Neural progenitor cell (in vitro differentiated cells): ENCODE measurements around the gene MYH15. TPM values are rescaled to one million over a fixed set of nuclear protein-coding genes. Genes with fewer than 3 reads are reported as not detected.
A peak's percentile ranks its signal among the peaks of the same experiment; 100 is the strongest.

Experiments used
- DNase-seq: peaks from one replicate; pipeline ENCODE4 v3.0.0-alpha.2; 2016; ENCODE audit warnings: low spot score
- H2AFZ ChIP-seq: fragments of 200-600 bp; sonication (generic); replicated peaks from 2 replicates; pipeline ENCODE4 v1.6.1; 2016; ENCODE audit warnings: antibody characterized with exemption
- H3F3A ChIP-seq: fragments of 200-600 bp; sonication (generic); 2 replicates; pipeline ENCODE4 v1.6.1; 2016; ENCODE audit warnings: antibody characterized with exemption, low read depth
- H3K27ac ChIP-seq: fragments of 200-600 bp; sonication (generic); 2 replicates; pipeline ENCODE4 v1.5.1; 2016; ENCODE audit warnings: mild to moderate bottlenecking
- H3K27me3 ChIP-seq: fragments of 200-600 bp; sonication (generic); 2 replicates; pipeline ENCODE4 v1.6.1; 2016; ENCODE audit warnings: mild to moderate bottlenecking, moderate library complexity
- H3K36me3 ChIP-seq: fragments of 200-600 bp; sonication (generic); 2 replicates; pipeline ENCODE4 v1.5.1; 2016
- H3K4me1 ChIP-seq: fragments of 200-600 bp; sonication (generic); 2 replicates; pipeline ENCODE4 v1.6.1; 2016; ENCODE audit warnings: mixed run types
- H3K4me2 ChIP-seq: fragments of 200-600 bp; sonication (generic); 2 replicates; pipeline ENCODE4 v1.6.1; 2016
- H3K4me3 ChIP-seq: fragments of 200-600 bp; sonication (generic); 2 replicates; pipeline ENCODE4 v1.5.1; 2016
- H3K79me2 ChIP-seq: fragments of 200-600 bp; sonication (generic); 2 replicates; pipeline ENCODE4 v1.6.1; 2016; ENCODE audit warnings: low read depth
- H3K9ac ChIP-seq: fragments of 200-600 bp; sonication (generic); 2 replicates; pipeline ENCODE4 v1.6.1; 2016
- H3K9me3 ChIP-seq: fragments of 200-600 bp; sonication (generic); 2 replicates; pipeline ENCODE4 v1.5.1; 2016; ENCODE audit warnings: low read depth
- H4K20me1 ChIP-seq: fragments of 200-600 bp; sonication (generic); 2 replicates; pipeline ENCODE4 v1.6.1; 2016; ENCODE audit warnings: low read depth
- H3K27ac Mint-ChIP-seq: 3 replicates; pipeline ENCODE4 v1.8.0; 2021; ENCODE audit warnings: mixed read lengths
- H3K27me3 Mint-ChIP-seq: 2 replicates; pipeline ENCODE4 v1.8.0; 2022; ENCODE audit warnings: low read depth, mild to moderate bottlenecking, inconsistent platforms, moderate library complexity, mixed read lengths; ENCODE audit not compliant: insufficient read depth
- H3K36me3 Mint-ChIP-seq: 3 replicates; pipeline ENCODE4 v1.8.0; 2021; ENCODE audit warnings: mixed read lengths
- H3K4me1 Mint-ChIP-seq: 3 replicates; pipeline ENCODE4 v1.8.0; 2021; ENCODE audit warnings: mixed read lengths
- H3K4me3 Mint-ChIP-seq: 3 replicates; pipeline ENCODE4 v1.8.0; 2021; ENCODE audit warnings: mild to moderate bottlenecking, moderate library complexity, mixed read lengths
- H3K9me3 Mint-ChIP-seq: 3 replicates; pipeline ENCODE4 v1.8.0; 2020; ENCODE audit warnings: mixed read lengths
- CTCF ChIP-seq: fragments of 200-600 bp; sonication (generic); IDR thresholded peaks from 2 replicates; pipeline ENCODE4 v1.5.1; 2017; ENCODE audit warnings: antibody characterized with exemption, mild to moderate bottlenecking
- EZH2 ChIP-seq: fragments of 200-600 bp; sonication (generic); IDR thresholded peaks from 2 replicates; pipeline ENCODE4 v1.6.1; 2017; ENCODE audit warnings: antibody characterized with exemption, mild to moderate bottlenecking, moderate library complexity
- EZH2phosphoT487 ChIP-seq: fragments of 200-600 bp; sonication (generic); IDR thresholded peaks from 2 replicates; pipeline ENCODE4 v1.6.1; 2017; ENCODE audit warnings: antibody characterized with exemption
- total RNA-seq: library from RNA; depleted of rRNA; stranded (reverse); fragments of >200 nt; gene quantifications from 2 replicates; pipeline ENCODE4 v1.2.3, GENCODE V29; 2015; ENCODE audit warnings: low replicate concordance

MYH15 gene
- total RNA-seq, 1 donor from 2014 or later, result not detected

- Mint-ChIP-seq H3K27ac (no peak overlapping the region), H3K27me3 (no peaks in the 10 kb centered on the region), H3K36me3 (peaks cover 2% of the 10 kb centered on the region), H3K4me3 (no peak overlapping the region), H3K4me1 (peaks cover 26% of the 10 kb centered on the region), H3K9me3 (no peaks in the 10 kb centered on the region)
- Histone ChIP-seq H3K36me3 (no peaks in the 10 kb centered on the region), H3K27ac (no peak overlapping the region), H3K4me3 (no peak overlapping the region), H2AFZ (no peak overlapping the region), H3K4me2 (no peak overlapping the region), H3K9ac (no peak overlapping the region), H3K27me3 (no peaks in the 10 kb centered on the region), H3K4me1 (peaks cover 33% of the 10 kb centered on the region), H3K9me3 (no peaks in the 10 kb centered on the region), H4K20me1 (peaks cover 5% of the 10 kb centered on the region), H3F3A (peaks cover 18% of the 10 kb centered on the region), H3K79me2 (no peaks in the 10 kb centered on the region)
- DNase-seq, result no peak
- TF ChIP-seq EZH2phosphoT487 (no peak), EZH2 (no peak), CTCF (no peak)
Measured at GRCh38 chr3:108512671-108513070, 2.3 kb upstream of the MYH15 start.

GRCh38 chr3:108511490-108511889, 1.1 kb upstream of the MYH15 start:
- Histone ChIP-seq H3K36me3 (no peaks in the 10 kb centered on the region), H3K27ac (no peak overlapping the region), H3K79me2 (no peaks in the 10 kb centered on the region), H3K9ac (no peak overlapping the region), H3K27me3 (no peaks in the 10 kb centered on the region), H3F3A (peaks cover 8% of the 10 kb centered on the region), H4K20me1 (no peaks in the 10 kb centered on the region), H3K9me3 (no peaks in the 10 kb centered on the region), H3K4me1 (peaks cover 23% of the 10 kb centered on the region), H2AFZ (no peak overlapping the region), H3K4me2 (no peak overlapping the region), H3K4me3 (no peak overlapping the region)
- TF ChIP-seq CTCF (no peak), EZH2 (no peak), EZH2phosphoT487 (no peak)
- H3K27ac Mint-ChIP-seq, result no peak overlapping the region
- peaks cover 2% of the 10 kb centered on the region for H3K36me3 Mint-ChIP-seq
- DNase-seq, result no peak
- H3K27me3 Mint-ChIP-seq, result no peaks in the 10 kb centered on the region
- H3K9me3 Mint-ChIP-seq, result no peaks in the 10 kb centered on the region
- no peak overlapping the region for H3K4me3 Mint-ChIP-seq
- H3K4me1 Mint-ChIP-seq, result peaks cover 21% of the 10 kb centered on the region

GRCh38 chr3:108511055-108511454, 659 bp upstream of the MYH15 start:
- H3K9me3 ChIP-seq, result no peaks in the 10 kb centered on the region
- no peaks in the 10 kb centered on the region for H3K79me2 ChIP-seq
- Mint-ChIP-seq H3K9me3 (no peaks in the 10 kb centered on the region), H3K27ac (no peak overlapping the region), H3K4me3 (no peak overlapping the region), H3K4me1 (peaks cover 18% of the 10 kb centered on the region), H3K36me3 (peaks cover 2% of the 10 kb centered on the region), H3K27me3 (no peaks in the 10 kb centered on the region)
- TF ChIP-seq CTCF (no peak), EZH2 (no peak), EZH2phosphoT487 (no peak)
- no peaks in the 10 kb centered on the region for H4K20me1 ChIP-seq
- no peak overlapping the region for H3K4me2 ChIP-seq
- no peak overlapping the region for H3K4me3 ChIP-seq
- H3K36me3 ChIP-seq, result no peaks in the 10 kb centered on the region
- no peaks in the 10 kb centered on the region for H3K27me3 ChIP-seq
- peaks cover 19% of the 10 kb centered on the region for H3K4me1 ChIP-seq
- peaks cover 4% of the 10 kb centered on the region for H3F3A ChIP-seq
- no peak overlapping the region for H3K9ac ChIP-seq
- no peak for DNase-seq
- H2AFZ ChIP-seq, result no peak overlapping the region
- no peak overlapping the region for H3K27ac ChIP-seq

GRCh38 chr3:108509871-108510270, 525 bp downstream of the MYH15 start:
- H3K27me3 Mint-ChIP-seq, result no peaks in the 10 kb centered on the region
- H3K9me3 ChIP-seq, result no peaks in the 10 kb centered on the region

More at GRCh38 chr3:108509871-108510270, 525 bp downstream of the MYH15 start:
- Mint-ChIP-seq H3K9me3 (no peaks in the 10 kb centered on the region), H3K4me1 (peaks cover 13% of the 10 kb centered on the region), H3K36me3 (peaks cover 2% of the 10 kb centered on the region), H3K27ac (no peak overlapping the region), H3K4me3 (no peak overlapping the region)
- Histone ChIP-seq H3K27ac (no peak overlapping the region), H3K79me2 (no peaks in the 10 kb centered on the region), H3F3A (peaks cover 4% of the 10 kb centered on the region), H3K36me3 (no peaks in the 10 kb centered on the region), H3K9ac (no peak overlapping the region), H3K4me1 (peaks cover 11% of the 10 kb centered on the region), H3K27me3 (no peaks in the 10 kb centered on the region), H2AFZ (peak overlapping the region; percentile 47), H3K4me3 (no peak overlapping the region), H4K20me1 (no peaks in the 10 kb centered on the region), H3K4me2 (peak overlapping the region; percentile 22)
- no peak for TF ChIP-seq CTCF
- no peak for TF ChIP-seq EZH2phosphoT487
- peak; percentile 58 for DNase-seq
